Fibroblast of pulmonary artery (primary cell): ENCODE data around the gene ZNF485.
A peak's percentile ranks its signal among the peaks of the same experiment; 100 is the strongest.
"Not testable (repeated sequence)": the region's sequence is repeated elsewhere in the genome, so short reads cannot be mapped to it uniquely, and the experiment has no call there.

Experiments used
- DNase-seq: peaks from one replicate; pipeline ENCODE4 v3.0.0-alpha.2; 2010; ENCODE audit warnings: low read depth
- H3K4me3 ChIP-seq: replicated peaks from 2 replicates; pipeline ENCODE4 v1.5.1; 2011; ENCODE audit warnings: low read depth, mild to moderate bottlenecking, control low read depth, low read length, moderate library complexity
- TF ChIP-seq, protein P1 (sequence below): IDR thresholded peaks from 2 replicates; pipeline ENCODE4 v1.5.1; 2011; ENCODE audit warnings: mild to moderate bottlenecking, control low read depth, low read length, inconsistent platforms; ENCODE audit errors: missing control alignments

ZNF485 gene

DNA sequence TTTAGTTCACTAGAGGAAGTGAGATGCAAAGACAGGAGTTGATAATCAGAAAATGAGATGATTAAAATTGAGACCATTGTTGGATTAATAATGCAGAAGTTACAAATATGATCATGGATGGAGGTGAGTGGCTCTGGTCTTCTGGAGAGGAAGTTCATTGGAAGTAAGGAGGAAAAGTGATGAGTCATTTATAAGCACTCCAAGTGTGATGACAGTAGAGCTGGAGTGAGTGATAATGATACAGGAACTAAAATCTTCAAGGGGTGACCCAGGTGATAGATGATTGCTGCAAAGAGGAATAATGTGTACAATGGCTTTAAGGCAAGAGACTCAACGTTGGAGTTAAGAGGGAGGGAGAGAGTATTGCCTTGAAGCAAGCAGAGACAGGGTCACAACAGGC lies 21.7 kb downstream of the ZNF485 start:
- no peak for DNase-seq
- TF ChIP-seq, protein P1, sequence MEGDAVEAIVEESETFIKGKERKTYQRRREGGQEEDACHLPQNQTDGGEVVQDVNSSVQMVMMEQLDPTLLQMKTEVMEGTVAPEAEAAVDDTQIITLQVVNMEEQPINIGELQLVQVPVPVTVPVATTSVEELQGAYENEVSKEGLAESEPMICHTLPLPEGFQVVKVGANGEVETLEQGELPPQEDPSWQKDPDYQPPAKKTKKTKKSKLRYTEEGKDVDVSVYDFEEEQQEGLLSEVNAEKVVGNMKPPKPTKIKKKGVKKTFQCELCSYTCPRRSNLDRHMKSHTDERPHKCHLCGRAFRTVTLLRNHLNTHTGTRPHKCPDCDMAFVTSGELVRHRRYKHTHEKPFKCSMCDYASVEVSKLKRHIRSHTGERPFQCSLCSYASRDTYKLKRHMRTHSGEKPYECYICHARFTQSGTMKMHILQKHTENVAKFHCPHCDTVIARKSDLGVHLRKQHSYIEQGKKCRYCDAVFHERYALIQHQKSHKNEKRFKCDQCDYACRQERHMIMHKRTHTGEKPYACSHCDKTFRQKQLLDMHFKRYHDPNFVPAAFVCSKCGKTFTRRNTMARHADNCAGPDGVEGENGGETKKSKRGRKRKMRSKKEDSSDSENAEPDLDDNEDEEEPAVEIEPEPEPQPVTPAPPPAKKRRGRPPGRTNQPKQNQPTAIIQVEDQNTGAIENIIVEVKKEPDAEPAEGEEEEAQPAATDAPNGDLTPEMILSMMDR = no peak
- H3K4me3 ChIP-seq = no peak overlapping the region

DNA sequence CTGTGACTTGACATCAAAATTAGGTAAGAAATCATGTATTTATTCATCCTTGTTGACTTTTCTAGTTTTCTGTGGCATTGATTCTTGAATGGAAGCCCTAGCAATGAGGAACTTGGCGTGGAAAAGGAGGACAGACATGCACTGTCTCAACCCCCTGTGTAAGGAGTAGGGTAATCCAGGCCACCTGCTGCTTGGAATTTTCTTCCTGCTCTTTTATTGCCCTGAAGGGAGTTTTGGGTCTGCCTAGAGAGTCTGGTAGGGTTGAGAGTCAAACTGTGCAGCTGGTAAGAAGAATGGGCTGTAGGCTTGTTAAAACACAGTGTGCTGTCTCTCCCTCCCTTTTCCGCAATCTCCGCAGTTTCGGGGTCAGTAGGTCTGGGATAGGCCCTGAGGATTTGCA lies 22.7 kb downstream of the ZNF485 start:
- no peak for DNase-seq
- H3K4me3 ChIP-seq = no peak overlapping the region
- TF ChIP-seq, protein P1 = no peak

DNA sequence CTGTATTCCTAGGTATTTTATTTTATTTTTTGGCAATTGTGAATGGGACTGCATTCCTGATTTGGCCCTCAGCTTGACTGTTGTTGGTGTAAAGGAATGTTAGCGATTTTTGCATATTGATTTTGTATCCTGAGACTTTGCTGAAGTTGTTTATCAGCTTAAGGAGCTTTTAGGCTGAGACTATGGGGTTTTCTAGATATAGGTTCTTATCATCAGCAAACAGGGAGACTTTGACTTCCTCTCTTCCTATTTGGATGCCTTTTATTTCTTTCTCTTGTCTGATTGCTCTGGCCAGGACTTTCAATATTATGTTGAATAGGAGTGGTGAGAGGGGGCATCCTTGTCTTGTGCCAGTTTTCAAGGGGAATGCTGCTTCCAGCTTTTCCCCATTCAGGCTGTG lies 29.6 kb downstream of the ZNF485 start:
- not testable (repeated sequence) for DNase-seq, H3K4me3 ChIP-seq

DNA sequence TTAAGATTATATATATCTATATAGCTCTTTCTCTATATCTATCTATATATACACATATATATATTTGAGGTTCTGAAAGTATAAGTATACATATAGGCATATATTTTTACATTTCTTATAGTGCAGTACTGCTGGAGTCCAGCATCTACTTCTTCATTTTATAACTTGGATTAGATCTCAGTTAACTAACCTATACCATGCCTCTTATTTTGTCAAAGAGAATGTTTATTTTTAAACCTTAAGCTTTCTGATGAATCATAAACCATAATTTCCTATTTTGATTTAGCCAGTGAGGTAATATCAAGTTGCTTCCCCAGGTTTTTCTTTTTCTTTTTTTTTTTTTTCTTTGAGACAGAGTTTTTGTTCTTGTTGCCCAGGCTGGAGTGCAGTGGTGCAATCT lies 34.4 kb downstream of the ZNF485 start:
- TF ChIP-seq, protein P1 = no peak
- DNase-seq = no peak
- H3K4me3 ChIP-seq = no peak overlapping the region

DNA sequence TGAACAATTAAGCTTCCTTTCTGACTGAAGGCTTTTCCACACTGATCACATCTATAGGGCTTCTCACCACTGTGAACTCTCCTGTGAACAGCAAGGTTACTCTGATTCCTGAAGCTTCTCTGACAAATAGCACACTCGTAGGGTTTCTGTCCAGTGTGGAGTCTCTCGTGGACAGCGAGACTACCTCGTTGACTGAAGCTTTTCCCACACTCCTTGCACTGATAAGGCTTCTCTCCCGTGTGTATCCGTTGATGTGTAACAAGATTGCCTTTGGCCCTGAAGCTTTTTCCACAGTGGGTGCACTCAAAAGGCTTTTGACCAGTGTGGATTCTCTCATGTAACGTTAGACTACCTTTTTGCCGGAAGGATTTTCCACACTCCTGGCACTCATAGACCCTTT lies 38.0 kb downstream of the ZNF485 start:
- H3K4me3 ChIP-seq = no peak overlapping the region
- DNase-seq = peak; percentile 35
- TF ChIP-seq, protein P1 = no peak

DNA sequence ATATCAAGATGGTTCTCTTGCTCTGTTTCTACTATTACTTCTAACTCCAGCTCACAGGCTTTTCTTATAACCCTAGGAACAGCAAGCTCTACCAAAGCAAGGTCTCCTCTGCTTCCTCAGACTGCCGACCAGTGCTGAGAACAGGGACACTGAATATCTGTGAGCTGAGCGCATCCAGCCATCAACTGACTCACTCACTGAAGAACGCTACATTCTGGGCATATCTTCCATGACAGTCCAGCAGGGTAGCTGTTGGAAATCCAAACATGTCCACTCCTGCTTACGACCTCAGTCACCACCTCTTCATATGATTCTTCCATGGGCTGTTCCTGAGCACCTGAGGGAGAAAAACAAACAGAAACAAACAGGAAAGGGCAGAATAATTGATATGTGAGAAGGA lies 39.6 kb downstream of the ZNF485 start:
- TF ChIP-seq, protein P1 = no peak
- no peak for DNase-seq
- no peak overlapping the region for H3K4me3 ChIP-seq

DNA sequence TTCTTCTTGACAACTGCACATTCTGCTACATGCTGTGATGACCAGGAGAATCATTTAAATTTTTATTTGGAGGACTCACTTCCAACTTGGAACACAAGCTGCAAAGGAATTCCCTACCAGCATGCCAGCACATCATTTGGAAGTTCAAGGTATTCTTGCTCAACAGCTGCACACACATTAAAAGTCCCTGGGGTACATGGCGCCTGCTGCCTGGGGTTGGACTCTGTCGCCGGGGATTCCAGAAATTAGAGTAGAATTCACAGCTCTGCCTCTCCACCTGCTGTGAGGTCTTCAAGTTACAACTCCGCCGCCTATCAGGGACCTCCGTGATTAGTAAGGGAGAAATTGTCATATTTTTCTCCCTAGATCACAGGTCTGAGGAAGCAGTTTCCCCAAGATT lies 41.3 kb downstream of the ZNF485 start:
- DNase-seq = no peak
- H3K4me3 ChIP-seq = peak overlapping the region; percentile 63
- TF ChIP-seq, protein P1 = no peak

DNA sequence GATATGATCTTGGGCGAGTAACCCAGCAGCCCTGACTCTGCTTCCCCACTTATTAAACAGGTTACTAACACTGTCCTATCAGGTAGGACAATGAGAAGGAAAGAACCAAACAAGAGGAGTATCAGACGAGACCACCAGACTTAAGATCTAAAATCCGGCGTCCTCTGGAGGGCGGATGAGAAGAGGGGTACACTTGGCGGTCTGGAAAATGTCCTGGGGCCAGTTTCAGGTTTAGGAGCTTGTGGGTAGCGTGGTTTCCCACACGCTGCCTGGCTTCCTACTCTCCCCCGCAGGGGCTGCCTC lies 41.8 kb downstream of the ZNF485 start:
- TF ChIP-seq, protein P1 = no peak
- no peak for DNase-seq
- H3K4me3 ChIP-seq = peak overlapping the region; percentile 63
